ENCODE measurements around the gene STOX2. TPM values are rescaled to one million over a fixed set of nuclear protein-coding genes. Genes with fewer than 3 reads are reported as not detected.

STOX2 gene
- total RNA-seq, 1 donor: 1.5 TPM

- DNase-seq (ENCODE audit: low read depth): no peak
- no peak overlapping the region for H3K4me3 ChIP-seq (ENCODE audit: low read depth, low read length)
- TF ChIP-seq CTCF (IDR thresholded peaks at IDR 0.05; ENCODE audit: insufficient read depth, low read length): no peak
Measured at GRCh38 chr4:183932576-183932975, 27.5 kb downstream of the STOX2 start.

- H3K4me3 ChIP-seq (ENCODE audit: low read depth, low read length): no peak overlapping the region
- TF ChIP-seq CTCF (IDR thresholded peaks at IDR 0.05; ENCODE audit: insufficient read depth, low read length): no peak
- DNase-seq (ENCODE audit: low read depth): no peak
Measured at GRCh38 chr4:183934761-183935160, 29.7 kb downstream of the STOX2 start.

GRCh38 chr4:183935355-183936005, 30.4 kb downstream of the STOX2 start:
- TF ChIP-seq CTCF (IDR thresholded peaks at IDR 0.05; ENCODE audit: insufficient read depth, low read length): no peak
- H3K4me3 ChIP-seq (ENCODE audit: low read depth, low read length): no peak overlapping the region
- DNase-seq (ENCODE audit: low read depth): no peak

- no peak overlapping the region for H3K4me3 ChIP-seq (ENCODE audit: low read depth, low read length)
- no peak for TF ChIP-seq CTCF (IDR thresholded peaks at IDR 0.05; ENCODE audit: insufficient read depth, low read length)
- DNase-seq (ENCODE audit: low read depth): no peak
Measured at GRCh38 chr4:183936047-183936446, 30.9 kb downstream of the STOX2 start.

GRCh38 chr4:183936574-183937345, 31.7 kb downstream of the STOX2 start:
- no peak overlapping the region for H3K4me3 ChIP-seq (ENCODE audit: low read depth, low read length)
- no peak for TF ChIP-seq CTCF (IDR thresholded peaks at IDR 0.05; ENCODE audit: insufficient read depth, low read length)
- DNase-seq (ENCODE audit: low read depth): no peak

- no peak overlapping the region for H3K4me3 ChIP-seq (ENCODE audit: low read depth, low read length)
- TF ChIP-seq CTCF (IDR thresholded peaks at IDR 0.05; ENCODE audit: insufficient read depth, low read length): no peak
- no peak for DNase-seq (ENCODE audit: low read depth)
Measured at GRCh38 chr4:183940864-183941263, 35.8 kb downstream of the STOX2 start.
